HG02588 (cell line): ENCODE results near the gene KIF17.
"Not testable (repeated sequence)": the region's sequence is repeated elsewhere in the genome, so short reads cannot be mapped to it uniquely, and the experiment has no call there.

Experiments used
- ATAC-seq: cut with Tn5 transposase; IDR thresholded peaks from one replicate; pipeline ENCODE4 v1.9.1; 2021; ENCODE audit warnings: mild to moderate bottlenecking, moderate library complexity; ENCODE audit not compliant: unreplicated experiment

Gene KIF17

GRCh38 chr1:20727746-20728316 is 10.0 kb upstream of the KIF17 start:
- no peak for ATAC-seq

GRCh38 chr1:20726932-20727745 is 9.3 kb upstream of the KIF17 start:
- no peak for ATAC-seq

- no peak for ATAC-seq
Measured at GRCh38 chr1:20726118-20726911, 8.5 kb upstream of the KIF17 start.

- ATAC-seq, result no peak
Measured at GRCh38 chr1:20725189-20726117, 7.6 kb upstream of the KIF17 start.

DNA sequence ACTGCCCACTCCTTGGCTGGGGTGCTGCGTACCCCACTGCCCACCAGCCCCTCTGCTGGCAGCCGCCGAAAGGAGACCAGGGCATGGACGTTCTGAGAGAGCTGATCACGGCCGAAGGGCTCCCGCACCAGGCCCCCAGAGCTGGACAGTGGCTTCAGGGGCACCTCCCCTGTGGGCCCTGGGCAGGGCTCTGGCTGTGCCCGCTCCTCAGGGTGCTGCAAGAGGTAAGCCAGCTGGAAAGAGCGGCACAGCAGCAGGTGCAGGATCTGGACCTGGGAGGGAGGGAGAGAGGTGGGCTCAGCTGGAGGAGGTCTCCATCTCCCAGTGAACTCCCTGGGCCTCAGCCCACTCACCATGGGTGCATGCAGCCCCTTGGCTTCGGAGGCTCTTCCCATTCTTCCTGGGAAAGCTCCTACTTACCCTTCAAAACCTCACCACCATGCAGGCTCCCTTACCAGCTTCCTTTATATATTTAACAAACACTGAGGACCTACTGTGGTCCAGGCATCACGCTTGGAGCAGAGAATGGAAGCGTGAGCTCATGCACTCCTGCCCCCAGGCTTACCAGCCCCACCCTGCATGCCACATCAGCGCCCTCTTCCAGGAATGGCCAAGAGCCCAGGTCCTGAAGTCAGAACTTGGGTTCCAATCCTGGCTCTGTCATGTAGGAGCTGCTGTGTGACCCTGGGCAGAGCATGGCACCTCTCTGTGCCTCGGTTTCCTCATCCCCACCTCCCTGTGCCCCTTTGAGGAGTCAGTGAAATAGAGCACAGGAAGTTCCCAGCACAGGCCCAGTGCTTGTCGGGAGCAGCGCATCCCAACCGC is 6.8 kb upstream of the KIF17 start:
- no peak for ATAC-seq

DNA sequence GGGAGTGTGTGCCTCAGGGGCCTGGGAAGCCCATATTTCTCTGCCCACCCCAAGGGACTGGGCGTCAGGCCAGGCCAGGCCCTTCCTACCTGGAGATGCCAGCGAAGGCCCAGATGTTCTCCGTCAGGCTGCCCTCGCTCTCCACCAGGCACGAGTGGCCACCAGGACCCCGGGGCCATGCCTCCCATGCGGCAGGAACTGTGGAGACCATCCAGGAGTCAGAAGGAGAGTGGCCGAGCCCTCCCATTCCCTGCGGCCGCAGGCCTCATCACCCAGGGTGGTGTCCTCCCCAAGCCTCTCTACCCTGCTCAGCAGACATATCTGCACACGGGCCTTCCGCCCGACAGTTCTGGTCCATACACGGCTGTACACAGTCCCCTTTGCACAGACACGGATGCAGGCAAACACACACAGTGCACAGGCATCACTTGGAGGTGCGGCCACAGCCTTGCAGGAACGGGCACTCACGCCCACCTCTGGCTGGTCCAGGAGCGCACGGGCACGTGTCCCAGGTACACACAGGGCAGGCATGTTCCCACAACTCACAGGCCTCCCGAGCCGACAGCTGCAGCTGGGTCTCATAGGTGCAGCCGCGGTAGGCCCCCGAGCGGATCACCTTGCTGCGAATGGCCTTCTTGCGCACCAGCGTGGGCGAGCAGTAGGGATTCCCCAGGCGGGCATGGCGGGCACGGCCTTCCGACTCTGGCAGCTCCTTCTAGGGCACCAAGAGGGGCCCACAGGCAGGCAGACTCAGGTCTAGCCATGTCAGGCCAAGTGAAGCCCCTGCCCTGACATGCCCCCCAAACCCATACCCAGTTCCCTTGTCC is 5.9 kb upstream of the KIF17 start:
- no peak for ATAC-seq

DNA sequence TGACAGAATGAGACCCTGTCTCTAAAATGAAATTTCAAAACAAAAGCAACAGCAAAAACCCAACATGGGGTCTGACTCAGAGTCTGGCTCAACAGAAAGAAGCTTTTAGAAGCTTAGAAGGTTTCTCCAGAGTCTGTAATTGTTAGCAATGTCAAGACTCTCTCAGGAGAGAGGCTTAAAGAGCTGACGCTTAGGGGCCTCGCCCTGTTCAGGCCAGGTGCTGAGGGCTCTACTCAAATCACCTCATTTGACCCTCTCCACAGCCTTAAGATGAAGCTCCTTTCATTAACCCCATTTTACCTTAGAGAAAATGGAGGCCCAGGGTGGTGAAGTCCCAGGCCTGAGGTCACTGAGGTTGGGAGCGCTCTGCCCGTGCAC is 5.3 kb upstream of the KIF17 start:
- no peak for ATAC-seq

GRCh38 chr1:20721117-20722061 is 3.6 kb upstream of the KIF17 start:
- ATAC-seq, result no peak

DNA sequence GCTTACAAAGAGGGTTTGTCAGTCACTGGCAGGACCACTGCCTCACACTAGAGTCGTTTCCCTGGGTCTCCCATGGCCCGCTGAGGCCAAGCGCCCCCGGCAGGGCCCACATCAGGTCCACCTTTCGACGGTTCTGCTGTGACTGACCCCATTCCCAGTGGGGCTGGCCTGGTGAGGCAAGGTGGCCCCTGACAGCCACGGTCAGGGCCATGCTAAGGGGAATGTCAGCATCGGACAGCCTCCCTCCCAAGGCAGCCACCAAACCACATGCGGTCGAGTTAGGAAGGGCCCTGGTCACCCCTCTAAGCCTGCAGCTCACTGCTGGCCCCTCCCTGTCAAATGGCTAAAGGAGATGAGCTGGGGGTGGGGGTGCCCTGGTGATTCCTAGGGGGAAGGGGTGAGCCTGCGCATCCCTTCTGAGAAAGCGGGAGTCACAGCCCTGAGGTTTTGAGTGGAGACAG is 2.9 kb upstream of the KIF17 start:
- no peak for ATAC-seq

DNA sequence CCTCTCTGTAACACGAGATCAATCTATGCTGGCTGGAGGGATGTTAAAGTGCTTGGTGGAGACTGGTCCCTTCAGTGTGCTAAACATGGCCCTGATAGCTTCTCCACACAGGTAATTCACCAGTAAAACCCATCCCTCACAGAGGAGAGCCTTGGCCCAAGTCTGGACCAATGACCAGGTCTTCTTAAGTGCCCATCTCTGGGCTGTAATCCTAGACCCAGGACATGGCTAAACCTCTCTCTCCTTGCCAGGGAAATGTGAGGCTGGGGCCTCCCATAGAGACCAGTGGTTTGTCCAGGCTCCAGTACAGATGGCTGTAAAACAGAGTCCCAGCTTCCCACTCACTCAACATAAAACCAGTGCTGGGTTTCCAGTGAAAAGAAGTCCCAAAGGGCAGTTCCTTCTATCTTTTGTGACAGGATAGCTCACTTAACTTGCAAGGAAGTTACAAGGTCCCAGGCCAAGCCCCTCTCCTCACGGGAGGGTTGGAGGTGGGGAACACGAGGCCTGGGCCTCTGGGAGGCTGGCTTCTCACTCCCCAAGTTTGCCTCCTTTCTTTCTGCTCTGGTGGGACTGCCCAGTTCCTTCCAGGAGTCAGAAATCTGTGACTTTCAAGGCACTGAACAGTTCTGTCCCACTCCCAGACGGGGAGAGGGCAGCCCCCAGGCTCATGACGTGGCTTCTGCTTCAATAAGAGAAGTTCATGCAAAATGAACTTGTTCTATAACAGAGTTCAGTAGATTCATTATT is 2.2 kb upstream of the KIF17 start:
- ATAC-seq, result no peak

DNA sequence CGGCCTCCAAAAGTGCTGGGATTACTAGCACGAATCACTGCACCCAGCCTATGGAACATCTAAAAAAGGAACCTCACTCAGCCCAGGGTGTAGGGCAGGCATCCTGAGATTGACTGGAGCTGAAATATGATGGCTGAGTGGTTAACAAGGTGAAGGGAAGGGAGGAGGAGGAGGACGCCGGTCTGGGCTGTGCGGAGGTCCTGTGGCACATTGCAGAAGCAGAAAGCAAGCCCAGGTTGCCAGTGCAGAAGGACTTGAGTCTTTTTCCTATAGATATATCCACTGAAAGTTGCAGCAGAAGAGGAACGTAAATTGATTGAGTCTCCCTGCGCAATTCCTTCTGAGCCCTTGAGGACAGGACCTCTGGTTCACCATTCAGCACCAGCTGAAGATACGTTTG is 1.5 kb upstream of the KIF17 start:
- no peak for ATAC-seq

- not testable (repeated sequence) for ATAC-seq
Measured at GRCh38 chr1:20718343-20718882, 606 bp upstream of the KIF17 start.

- no peak for ATAC-seq
Measured at GRCh38 chr1:20716232-20716631, 1.6 kb downstream of the KIF17 start.

DNA sequence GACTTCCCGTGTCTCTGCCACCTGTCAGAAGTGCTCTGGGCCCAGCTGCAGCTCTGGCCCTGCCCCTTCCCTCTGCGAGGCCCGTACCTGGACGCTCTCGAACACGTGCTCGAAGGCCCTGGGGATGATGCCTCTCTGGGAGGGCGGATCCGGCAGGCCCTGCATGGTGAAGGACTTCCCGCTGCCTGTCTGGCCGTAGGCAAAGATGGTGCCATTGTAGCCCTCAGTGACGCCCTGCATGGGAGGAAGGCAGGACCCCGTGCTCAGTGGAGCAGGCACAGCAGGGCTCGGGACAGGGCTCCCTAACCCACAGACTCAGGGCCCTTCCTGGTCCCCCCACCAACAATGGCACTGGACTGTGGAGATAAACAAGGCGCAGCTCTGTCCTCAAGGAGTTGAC is 2.4 kb downstream of the KIF17 start:
- ATAC-seq, result no peak

DNA sequence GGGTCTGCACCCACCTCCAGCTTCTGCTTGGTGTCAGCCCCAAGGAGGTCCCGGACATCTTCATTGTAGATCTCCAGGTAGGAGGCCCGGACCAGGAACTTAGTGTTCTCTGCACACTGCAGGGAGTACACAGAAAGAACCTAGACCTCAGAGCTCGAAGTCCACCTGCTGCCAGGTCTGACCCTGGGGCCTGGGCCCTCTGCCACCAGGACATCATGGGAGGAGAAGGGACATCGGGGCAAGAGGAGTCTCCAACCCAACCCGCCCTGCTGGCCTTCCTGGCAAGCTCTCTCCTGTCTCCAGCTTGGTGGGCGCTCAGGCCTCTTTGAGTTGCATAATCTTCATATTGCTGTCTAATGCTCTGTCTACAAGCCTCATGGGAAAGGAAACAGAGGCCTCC is 4.4 kb downstream of the KIF17 start:
- no peak for ATAC-seq

DNA sequence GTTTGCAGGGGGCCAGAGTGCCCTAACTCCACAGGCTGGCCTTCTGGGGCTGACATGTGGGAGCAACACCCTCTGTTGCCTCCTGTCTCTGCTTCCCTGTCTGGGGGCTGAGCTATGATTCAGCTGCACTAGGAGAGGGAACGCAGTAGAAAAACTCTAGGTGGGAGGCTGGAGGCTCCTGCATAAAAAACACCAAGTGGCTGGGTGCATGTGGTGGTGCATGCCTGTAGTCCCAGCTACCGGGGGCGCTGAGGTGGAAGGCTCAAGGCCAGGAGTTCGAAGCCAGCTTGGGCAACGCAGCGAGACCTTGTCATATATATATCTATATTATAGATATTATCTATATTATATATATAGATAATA is 5.6 kb downstream of the KIF17 start:
- no peak for ATAC-seq
